ENCODE measurements around the gene DNAH8.

GRCh38 chr6:39021041-39021440 is 305.9 kb downstream of the DNAH8 start:
- TF ChIP-seq CTCF (IDR thresholded peaks at IDR 0.05) (no peak), POLR2A (IDR thresholded peaks at IDR 0.05; ENCODE audit: low read depth) (no peak), EP300 (IDR thresholded peaks at IDR 0.05) (no peak), POLR2AphosphoS5 (IDR thresholded peaks at IDR 0.05) (no peak)

All from esophagus muscularis mucosa (tissue), 4 donors.